Eye (tissue), 1 donor: ENCODE data around the gene CCDC150.
"Not testable (repeated sequence)": the region's sequence is repeated elsewhere in the genome, so short reads cannot be mapped to it uniquely, and the experiment has no call there.

Source experiments
- DNase-seq: peaks from one replicate; pipeline ENCODE4 v3.0.0-alpha.2; 2015

CCDC150 gene

DNA sequence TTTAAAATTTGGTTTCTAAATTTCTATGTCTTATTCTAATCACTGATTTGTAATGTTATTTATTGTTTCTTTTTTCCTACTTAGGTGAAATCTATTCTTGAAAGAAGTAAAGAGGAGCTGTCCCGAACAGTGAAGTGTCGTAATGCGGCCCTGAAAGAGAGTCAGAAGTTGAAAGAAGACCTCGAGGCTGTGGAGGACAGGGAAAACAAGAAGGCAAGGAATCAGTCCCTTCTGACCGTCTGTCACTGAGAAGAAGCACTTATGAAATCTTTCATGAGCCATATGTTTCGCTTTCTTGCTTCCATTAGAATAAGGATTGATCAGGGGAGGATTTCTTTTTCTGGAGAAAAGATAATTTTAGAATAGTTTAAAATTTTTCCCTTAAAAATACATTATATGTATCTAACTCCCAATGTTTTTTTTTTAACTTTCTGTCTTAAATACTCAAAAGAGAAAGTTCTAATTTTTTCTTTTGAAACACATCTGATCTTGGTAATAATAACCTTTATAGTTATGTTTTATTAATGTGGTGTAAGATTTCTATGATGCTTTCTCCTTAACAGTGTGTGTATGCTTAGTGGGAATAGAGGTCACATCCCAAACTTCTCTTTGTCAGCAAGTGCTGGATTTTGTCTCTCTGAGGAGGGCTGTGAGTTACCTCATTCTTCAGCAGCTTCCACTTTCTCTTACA, 79.0 kb downstream of the CCDC150 start:
- DNase-seq = no peak

DNA sequence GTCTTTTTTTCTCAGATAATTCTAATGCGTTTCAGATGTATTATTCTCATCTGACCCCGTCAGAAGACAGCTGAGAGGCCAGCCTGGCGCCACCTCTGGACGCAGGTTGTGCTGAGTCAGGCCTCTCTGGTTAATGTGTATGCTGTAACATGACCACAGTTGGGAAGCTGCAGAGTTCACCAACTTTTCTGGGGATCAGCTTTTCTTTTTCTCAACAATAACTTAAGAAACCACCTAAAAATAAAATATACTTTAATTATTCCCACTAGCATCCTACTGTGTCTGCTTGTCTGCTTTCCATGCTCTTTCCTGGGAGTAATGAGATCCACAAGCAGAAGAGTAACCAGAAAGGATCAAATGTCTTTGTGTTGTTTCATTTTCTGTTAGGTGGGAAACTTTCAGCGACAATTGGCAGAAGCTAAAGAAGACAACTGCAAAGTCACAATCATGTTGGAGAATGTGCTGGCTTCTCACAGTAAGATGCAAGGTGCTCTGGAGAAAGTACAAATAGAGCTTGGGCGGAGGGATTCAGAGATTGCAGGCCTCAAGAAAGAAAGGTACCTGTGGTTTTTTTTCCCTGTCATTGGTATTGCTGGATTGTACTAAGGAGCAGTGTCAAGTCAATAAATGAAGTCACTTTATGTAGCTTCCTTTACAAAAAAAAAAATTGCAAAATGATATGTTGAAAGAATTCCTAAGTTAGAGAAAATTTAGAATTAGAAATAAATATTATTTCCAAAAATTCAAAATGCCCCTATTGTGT, 79.8 kb downstream of the CCDC150 start:
- peak; percentile 54 for DNase-seq

DNA sequence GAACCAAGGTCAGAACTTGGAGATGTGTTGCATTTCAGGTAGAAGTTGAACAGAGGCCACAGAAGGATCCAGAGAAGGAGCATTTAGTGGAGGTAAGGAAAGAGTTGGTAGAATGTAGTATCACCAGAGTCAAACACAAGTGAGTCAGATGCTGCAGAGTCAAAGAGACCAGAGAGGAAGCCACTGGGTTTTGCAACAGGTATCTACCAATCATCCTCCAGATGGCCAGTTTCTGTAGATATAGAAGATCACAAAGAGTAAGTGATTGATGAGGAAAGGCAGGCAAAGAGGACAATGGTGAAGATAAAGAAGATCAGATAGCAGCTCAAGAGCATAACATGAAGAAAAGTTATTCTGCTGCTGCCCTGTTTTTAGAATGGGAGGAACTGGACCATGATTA, 84.1 kb downstream of the CCDC150 start:
- DNase-seq = no peak

DNA sequence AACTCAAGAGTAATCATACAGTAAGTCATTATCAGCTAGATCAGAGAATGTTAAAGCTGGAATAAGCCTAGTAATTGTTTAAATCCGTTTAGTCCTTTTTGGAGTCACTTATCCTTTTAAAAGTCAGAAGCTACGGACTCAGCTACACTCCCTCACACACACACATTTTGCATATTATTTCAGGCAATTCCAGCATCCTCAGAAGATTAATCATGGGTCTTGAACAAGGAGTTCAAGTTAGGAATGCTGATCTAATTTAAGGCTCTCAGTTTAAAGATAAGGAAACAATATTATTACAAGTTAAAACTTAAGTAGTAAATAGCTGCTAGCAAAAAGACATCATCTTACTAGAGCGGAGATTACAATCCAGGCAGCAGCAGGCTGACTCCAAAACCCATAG, 85.7 kb downstream of the CCDC150 start:
- DNase-seq = no peak

- no peak for DNase-seq
Measured at GRCh38 chr2:196725882-196726281, 86.4 kb downstream of the CCDC150 start.

DNA sequence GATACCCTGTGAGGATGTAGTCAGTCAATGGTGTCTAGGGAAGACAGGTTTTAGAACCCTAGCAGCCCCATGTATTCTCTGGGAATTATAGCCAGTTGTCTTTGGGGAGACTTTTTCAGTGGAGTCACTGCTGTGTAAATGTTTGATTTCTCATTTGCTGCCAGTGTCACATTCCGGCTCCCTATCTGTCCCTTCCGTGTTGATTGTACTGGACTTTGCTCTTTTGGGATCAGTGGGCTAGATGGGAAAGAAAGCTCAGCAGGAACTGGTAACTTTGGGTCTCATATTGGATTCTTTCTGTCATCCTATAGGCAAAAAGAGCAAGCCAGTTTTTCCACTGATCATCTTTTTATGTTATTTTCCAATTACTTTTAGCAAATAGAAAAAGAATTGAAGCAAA, 89.9 kb downstream of the CCDC150 start:
- no peak for DNase-seq

DNA sequence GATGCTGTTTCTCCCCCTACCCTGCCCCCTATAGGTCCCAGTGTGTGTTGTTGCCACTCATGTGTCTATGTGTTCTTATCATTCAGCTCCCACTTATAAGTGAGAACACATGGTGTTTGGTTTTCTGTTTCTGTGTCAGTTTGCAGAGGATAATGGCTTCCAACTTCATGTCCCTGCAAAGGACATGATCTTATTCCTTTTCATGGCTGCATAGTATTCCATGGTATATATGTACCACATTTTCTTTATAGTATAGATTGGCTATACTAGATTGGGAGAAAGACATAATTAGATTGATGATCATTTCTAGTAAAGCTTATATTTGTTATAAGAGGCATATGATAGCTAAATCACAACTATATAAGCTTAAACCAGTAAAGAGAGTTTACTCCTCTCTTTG, 97.1 kb downstream of the CCDC150 start:
- not testable (repeated sequence) for DNase-seq

- no peak for DNase-seq
Measured at GRCh38 chr2:196737046-196737445, 97.5 kb downstream of the CCDC150 start.

GRCh38 chr2:196739031-196739430, 99.5 kb downstream of the CCDC150 start:
- no peak for DNase-seq

DNA sequence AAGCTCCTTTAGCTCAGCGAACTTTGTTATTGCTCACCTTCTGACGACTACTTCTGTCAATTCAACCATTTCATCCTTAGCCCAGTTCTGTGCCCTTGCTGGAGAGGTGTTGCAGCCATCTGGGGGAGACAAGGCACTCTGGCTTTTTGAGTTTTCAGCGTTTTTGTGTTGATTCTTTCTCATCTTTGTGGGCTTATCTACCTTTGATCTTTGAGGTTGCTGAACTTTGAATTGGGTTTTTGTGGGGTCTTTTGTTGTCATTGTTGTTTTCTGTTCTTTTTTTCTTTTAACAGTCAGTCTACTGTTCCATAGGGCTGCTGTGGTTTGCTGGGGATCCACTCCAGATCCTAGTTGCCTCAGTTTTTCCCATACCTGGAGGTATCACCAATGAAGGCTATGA, 102.7 kb downstream of the CCDC150 start:
- DNase-seq = no peak

- no peak for DNase-seq
Measured at GRCh38 chr2:196742685-196743084, 103.2 kb downstream of the CCDC150 start.

DNA sequence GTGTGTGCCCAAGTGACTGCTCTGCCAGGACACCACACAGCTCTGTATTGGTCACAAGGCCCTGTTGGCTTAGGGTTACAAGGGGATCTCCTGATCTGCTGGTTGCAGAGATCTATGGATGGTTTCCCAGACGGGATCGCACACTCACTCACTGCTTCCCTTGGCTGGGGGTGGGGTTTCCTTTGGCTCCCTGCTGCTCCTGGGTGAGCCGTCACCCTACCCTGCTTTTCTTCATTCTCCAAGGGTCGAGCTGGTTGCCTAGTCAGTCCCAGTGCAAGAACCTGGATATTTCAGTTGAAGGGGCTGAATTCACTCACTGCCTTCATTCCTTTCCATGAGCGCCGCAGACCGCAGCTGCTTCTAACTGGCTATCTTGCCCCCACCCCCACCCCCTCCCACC, 103.7 kb downstream of the CCDC150 start:
- DNase-seq = no peak

DNA sequence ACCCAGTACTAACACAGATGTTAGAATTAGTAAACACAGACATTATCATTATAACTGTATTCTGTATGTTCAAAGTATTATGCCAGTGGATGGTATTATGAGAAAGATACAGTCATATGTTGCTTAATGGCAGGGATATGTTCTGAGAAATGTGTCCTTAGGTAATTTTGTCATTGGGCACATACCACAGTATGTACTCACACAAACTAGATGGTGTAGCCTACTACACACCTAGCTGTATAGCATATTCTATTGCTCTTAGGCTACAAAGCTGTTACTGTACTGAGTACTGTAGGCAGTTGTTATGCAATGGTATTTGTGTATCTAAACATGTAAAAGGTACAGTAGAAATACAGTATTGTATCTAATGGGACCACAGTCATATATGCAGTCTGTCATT, 106.2 kb downstream of the CCDC150 start:
- no peak for DNase-seq

GRCh38 chr2:196747400-196747799, 107.9 kb downstream of the CCDC150 start:
- DNase-seq = no peak

- DNase-seq = no peak
Measured at GRCh38 chr2:196748123-196748522, 108.6 kb downstream of the CCDC150 start.

- peak; percentile 44 for DNase-seq
Measured at GRCh38 chr2:196750291-196750923, 110.9 kb downstream of the CCDC150 start.

- peak; percentile 75 for DNase-seq
Measured at GRCh38 chr2:196750977-196751631, 111.6 kb downstream of the CCDC150 start.

GRCh38 chr2:196758474-196759377, 119.2 kb downstream of the CCDC150 start:
- peak; percentile 35 for DNase-seq

DNA sequence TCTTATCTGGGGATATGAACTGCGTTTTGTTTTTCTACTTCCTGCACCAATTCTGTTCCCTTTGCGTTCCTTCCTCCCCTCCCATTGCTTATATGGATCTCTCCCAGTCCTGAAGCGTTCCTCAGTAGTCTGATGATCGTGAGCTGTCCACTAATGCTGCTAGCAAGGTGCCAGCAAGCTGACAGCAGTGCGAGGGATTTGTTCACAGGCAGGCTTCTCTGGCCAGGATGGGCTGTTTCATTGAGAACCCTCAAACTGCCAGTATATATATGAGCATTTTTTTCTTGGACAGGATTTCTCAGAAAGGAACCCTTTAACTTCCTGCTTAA, 119.8 kb downstream of the CCDC150 start:
- no peak for DNase-seq

- DNase-seq = no peak
Measured at GRCh38 chr2:196767101-196767500, 127.6 kb downstream of the CCDC150 start.
